ENCODE data around the gene TMEM132E. TPM values are rescaled to one million over a fixed set of nuclear protein-coding genes. Genes with fewer than 3 reads are reported as not detected.

Gene TMEM132E
- total RNA-seq, 2 experiments from 2014 or later, result not detected

DNA sequence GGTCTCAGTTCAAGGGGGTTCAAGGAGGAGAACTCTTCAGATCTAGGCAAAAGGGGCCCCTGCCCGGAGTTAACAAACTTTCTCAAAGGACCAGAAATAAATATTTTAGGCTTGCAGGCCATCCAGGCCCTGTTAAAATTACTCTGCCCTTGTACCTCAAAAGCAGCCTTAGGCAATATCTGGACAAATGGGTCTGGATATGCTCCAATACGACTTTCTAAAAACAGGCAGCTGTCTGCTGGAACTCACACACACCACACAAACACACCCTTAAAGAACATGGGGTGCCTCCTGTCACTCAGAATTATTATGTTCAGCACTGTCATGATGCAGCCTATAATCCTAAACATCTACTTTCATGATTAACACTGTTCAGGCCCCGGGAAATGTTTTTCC is 75.5 kb downstream of the TMEM132E start:
- Mint-ChIP-seq H3K9me3 (no peaks in the 10 kb centered on the region), H3K27ac (no peak overlapping the region), H3K4me1 (no peaks in the 10 kb centered on the region), H3K27me3 (peaks cover 15% of the 10 kb centered on the region), H3K36me3 (ENCODE audit: low read depth) (no peaks in the 10 kb centered on the region), H3K4me3 (no peak overlapping the region)
- no peak for DNase-seq
- ChIA-PET CTCF (no interaction called here), POLR2A (no interaction called here)

DNA sequence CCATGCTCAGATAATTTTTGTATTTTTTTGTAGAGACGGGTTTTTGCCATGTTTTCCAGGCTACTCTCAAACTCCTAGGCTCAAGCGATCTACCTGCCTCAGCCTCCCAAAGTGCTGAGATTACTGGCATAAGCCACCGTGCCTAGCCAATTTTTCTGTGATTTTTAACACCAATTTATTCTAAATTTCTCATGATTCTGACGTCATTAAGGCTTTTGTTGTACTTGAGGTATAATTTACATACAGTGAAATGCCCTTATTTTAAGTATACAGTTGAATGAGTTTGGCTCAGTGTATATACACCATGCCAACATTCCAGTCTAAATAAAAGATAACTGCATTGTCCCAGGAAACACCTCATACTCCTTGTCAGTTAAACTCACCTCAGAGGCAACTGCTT is 77.4 kb downstream of the TMEM132E start:
- Mint-ChIP-seq H3K4me3 (no peak overlapping the region), H3K4me1 (no peaks in the 10 kb centered on the region), H3K9me3 (no peaks in the 10 kb centered on the region), H3K36me3 (ENCODE audit: low read depth) (no peaks in the 10 kb centered on the region), H3K27ac (no peak overlapping the region), H3K27me3 (peaks cover 15% of the 10 kb centered on the region)
- DNase-seq, result no peak
- POLR2A ChIA-PET, result no interaction called here
- CTCF ChIA-PET, result no interaction called here

- ChIA-PET CTCF (no interaction called here), POLR2A (no interaction called here)
- no peak for DNase-seq
- H3K4me1 Mint-ChIP-seq, result no peaks in the 10 kb centered on the region
- H3K27me3 Mint-ChIP-seq, result peaks cover 10% of the 10 kb centered on the region
- no peak overlapping the region for H3K4me3 Mint-ChIP-seq
- H3K36me3 Mint-ChIP-seq (ENCODE audit: low read depth), result no peaks in the 10 kb centered on the region
- H3K9me3 Mint-ChIP-seq, result no peaks in the 10 kb centered on the region
- H3K27ac Mint-ChIP-seq, result no peak overlapping the region
Observed at GRCh38 chr17:34658811-34659560, 79.6 kb downstream of the TMEM132E start.

DNA sequence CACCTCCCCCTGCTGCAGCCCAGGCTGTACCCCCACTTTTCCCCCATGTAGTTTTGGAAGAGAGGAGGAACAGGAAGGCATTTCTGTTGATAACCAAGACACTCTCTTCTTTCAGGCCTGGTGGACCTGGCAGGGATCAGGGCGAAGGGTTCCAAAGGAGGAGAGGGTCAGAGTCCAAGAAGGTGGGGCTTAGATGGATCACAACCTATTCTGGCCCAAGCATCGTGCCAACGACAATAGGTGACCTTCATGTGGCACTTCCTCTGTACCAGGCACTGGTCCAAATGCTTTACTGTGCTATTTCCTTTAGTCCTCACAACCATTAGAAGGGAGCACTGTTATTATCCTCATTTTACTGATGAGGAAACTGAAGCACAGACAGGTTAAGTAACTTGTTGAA is 84.3 kb downstream of the TMEM132E start:
- no peak overlapping the region for H3K27ac Mint-ChIP-seq
- ChIA-PET POLR2A (no interaction called here), CTCF (no interaction called here)
- H3K4me1 Mint-ChIP-seq, result no peaks in the 10 kb centered on the region
- no peaks in the 10 kb centered on the region for H3K36me3 Mint-ChIP-seq (ENCODE audit: low read depth)
- H3K4me3 Mint-ChIP-seq, result no peak overlapping the region
- no peak for DNase-seq
- no peaks in the 10 kb centered on the region for H3K9me3 Mint-ChIP-seq
- peaks cover 5% of the 10 kb centered on the region for H3K27me3 Mint-ChIP-seq

GRCh38 chr17:34665150-34665806 is 85.9 kb downstream of the TMEM132E start:
- no peak for DNase-seq
- CTCF ChIA-PET, result no interaction called here
- Mint-ChIP-seq H3K4me3 (no peak overlapping the region), H3K9me3 (no peaks in the 10 kb centered on the region), H3K4me1 (no peaks in the 10 kb centered on the region), H3K27me3 (peaks cover 5% of the 10 kb centered on the region), H3K36me3 (ENCODE audit: low read depth) (no peaks in the 10 kb centered on the region), H3K27ac (no peak overlapping the region)
- POLR2A ChIA-PET, result no interaction called here

DNA sequence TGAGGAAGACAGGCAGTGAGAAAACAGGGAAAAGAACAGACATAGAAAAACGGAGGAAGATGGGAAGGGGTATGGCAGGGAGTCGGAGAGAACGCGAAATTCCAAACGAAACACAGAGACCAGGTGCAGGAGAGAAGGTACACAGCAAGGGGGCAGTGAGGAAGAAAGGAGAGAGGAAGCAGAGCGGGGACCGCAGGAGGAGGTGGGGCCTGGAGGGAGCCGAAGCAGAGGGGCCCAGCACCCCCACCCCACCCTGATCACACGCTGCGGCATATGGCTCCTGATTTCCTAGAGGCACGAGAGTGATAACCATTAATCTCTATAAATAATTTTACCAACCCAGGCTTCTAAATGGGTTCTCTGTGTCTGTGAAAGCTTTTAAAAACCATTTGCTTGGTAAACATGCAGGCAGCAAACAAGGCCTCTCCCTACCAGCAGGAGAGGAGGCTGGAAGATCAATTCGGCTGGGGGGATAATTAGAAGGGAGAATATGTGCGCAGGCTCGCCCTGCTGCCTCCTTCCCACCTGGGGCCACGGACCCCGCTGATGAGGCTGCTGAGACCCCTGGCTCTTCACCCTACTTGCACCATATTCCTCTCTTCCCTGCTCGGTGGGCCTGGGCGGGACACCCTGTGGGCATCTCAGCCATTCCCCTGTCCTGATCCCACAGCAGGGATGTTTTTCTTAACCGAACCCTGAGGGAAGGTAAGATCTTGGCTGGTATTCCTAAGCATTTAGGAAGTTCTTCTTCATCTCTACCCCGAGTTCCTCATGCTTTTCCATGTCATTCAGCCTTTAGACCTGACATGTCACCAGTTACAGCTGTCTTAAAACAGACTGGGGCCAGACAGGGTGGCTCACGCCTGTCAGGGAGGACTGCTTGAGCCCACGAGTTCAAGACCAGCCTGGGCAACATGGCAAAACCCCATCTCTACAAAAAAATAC is 86.7 kb downstream of the TMEM132E start:
- no peak for DNase-seq
- Mint-ChIP-seq H3K27me3 (peaks cover 3% of the 10 kb centered on the region), H3K36me3 (ENCODE audit: low read depth) (no peaks in the 10 kb centered on the region), H3K4me3 (no peak overlapping the region), H3K4me1 (no peaks in the 10 kb centered on the region), H3K27ac (no peak overlapping the region), H3K9me3 (no peaks in the 10 kb centered on the region)
- CTCF ChIA-PET, result no interaction called here
- POLR2A ChIA-PET, result no interaction called here

- DNase-seq, result no peak
- Mint-ChIP-seq H3K4me1 (no peaks in the 10 kb centered on the region), H3K27ac (no peak overlapping the region), H3K9me3 (no peaks in the 10 kb centered on the region), H3K36me3 (ENCODE audit: low read depth) (no peaks in the 10 kb centered on the region), H3K27me3 (peaks cover 3% of the 10 kb centered on the region), H3K4me3 (no peak overlapping the region)
- ChIA-PET CTCF (no interaction called here), POLR2A (no interaction called here)
Observed at GRCh38 chr17:34667656-34668055, 88.3 kb downstream of the TMEM132E start.

DNA sequence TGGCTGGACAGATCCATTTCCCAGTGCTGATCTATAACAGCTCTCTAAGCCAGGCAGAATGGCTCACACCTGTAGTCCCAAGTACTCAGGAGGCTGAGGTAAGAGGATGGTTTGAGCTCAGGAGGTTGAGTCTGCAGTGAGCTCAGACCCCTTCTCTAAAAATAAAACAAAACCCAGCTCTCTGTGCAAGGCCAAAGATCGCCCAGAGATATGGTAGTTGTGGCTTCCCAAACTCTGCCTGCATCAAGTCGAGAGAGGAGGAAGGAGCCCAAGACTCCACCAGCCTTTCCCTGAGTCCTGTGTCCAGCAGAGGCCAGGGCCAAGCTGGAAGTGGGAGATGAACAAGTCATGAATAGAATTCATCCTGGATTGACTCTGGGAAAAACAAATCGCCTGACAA is 88.8 kb downstream of the TMEM132E start:
- H3K4me3 Mint-ChIP-seq, result no peak overlapping the region
- H3K4me1 Mint-ChIP-seq, result no peaks in the 10 kb centered on the region
- no peak for DNase-seq
- ChIA-PET POLR2A (no interaction called here), CTCF (no interaction called here)
- H3K36me3 Mint-ChIP-seq (ENCODE audit: low read depth), result no peaks in the 10 kb centered on the region
- H3K9me3 Mint-ChIP-seq, result no peaks in the 10 kb centered on the region
- H3K27me3 Mint-ChIP-seq, result peaks cover 3% of the 10 kb centered on the region
- no peak overlapping the region for H3K27ac Mint-ChIP-seq

DNA sequence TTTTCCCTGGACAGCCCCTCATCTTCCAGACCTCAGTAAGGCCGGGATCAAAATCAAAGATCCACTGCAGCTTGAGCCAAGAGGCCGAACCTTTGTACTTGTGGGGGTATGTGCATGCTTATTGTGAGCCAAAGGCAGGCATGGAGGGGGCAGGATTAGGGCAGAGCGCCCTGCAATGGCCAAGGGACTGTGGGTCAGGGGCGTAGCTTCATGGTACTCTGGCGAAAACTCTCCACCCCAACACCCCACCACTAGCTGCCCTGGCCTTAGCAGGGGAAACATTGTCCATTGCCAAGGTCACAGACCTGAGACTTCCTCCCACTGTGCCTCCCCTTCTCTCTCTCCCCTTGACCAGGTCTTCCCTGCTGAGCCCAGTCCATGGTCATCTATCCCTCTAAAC is 90.1 kb downstream of the TMEM132E start:
- CTCF ChIA-PET, result no interaction called here
- DNase-seq, result no peak
- Mint-ChIP-seq H3K4me3 (no peak overlapping the region), H3K4me1 (no peaks in the 10 kb centered on the region), H3K9me3 (no peaks in the 10 kb centered on the region), H3K36me3 (ENCODE audit: low read depth) (no peaks in the 10 kb centered on the region), H3K27me3 (peaks cover 3% of the 10 kb centered on the region), H3K27ac (no peak overlapping the region)
- POLR2A ChIA-PET, result no interaction called here

DNA sequence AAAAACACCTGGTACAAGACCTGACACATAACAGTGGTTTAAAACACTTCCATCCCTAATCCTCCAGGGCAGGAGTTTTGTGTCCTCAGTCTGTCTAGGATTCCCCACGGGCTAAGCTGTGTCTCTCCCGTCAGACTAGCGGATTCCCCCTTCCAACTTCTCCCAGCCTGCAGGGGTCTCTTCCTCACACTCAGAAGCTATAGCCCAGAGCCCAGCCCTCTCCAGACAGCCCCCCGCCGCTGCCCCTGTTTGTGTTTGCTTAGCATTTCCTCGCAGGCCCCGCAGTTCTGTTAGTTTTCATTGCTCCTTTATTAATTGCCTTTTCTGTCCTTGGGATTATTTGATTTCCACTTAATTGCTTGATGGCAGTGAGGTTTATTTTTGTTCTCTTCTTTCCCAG is 91.2 kb downstream of the TMEM132E start:
- DNase-seq, result no peak
- POLR2A ChIA-PET, result no interaction called here
- peaks cover 3% of the 10 kb centered on the region for H3K27me3 Mint-ChIP-seq
- no peaks in the 10 kb centered on the region for H3K9me3 Mint-ChIP-seq
- no peaks in the 10 kb centered on the region for H3K36me3 Mint-ChIP-seq (ENCODE audit: low read depth)
- H3K27ac Mint-ChIP-seq, result no peak overlapping the region
- no peaks in the 10 kb centered on the region for H3K4me1 Mint-ChIP-seq
- no peak overlapping the region for H3K4me3 Mint-ChIP-seq
- CTCF ChIA-PET, result no interaction called here

- Mint-ChIP-seq H3K27ac (no peak overlapping the region), H3K4me3 (no peak overlapping the region), H3K4me1 (no peaks in the 10 kb centered on the region), H3K36me3 (ENCODE audit: low read depth) (no peaks in the 10 kb centered on the region), H3K9me3 (no peaks in the 10 kb centered on the region), H3K27me3 (peaks cover 3% of the 10 kb centered on the region)
- no peak for DNase-seq
- ChIA-PET CTCF (no interaction called here), POLR2A (no interaction called here)
Observed at GRCh38 chr17:34671191-34671590, 91.8 kb downstream of the TMEM132E start.

GRCh38 chr17:34672176-34672785 is 92.9 kb downstream of the TMEM132E start:
- no peak overlapping the region for H3K4me3 Mint-ChIP-seq
- H3K36me3 Mint-ChIP-seq (ENCODE audit: low read depth), result no peaks in the 10 kb centered on the region
- H3K4me1 Mint-ChIP-seq, result no peaks in the 10 kb centered on the region
- H3K9me3 Mint-ChIP-seq, result no peaks in the 10 kb centered on the region
- no peak for DNase-seq
- no peaks in the 10 kb centered on the region for H3K27me3 Mint-ChIP-seq
- POLR2A ChIA-PET, result no interaction called here
- CTCF ChIA-PET, result no interaction called here
- H3K27ac Mint-ChIP-seq, result no peak overlapping the region

- H3K4me1 Mint-ChIP-seq, result no peaks in the 10 kb centered on the region
- CTCF ChIA-PET, result no interaction called here
- no peak overlapping the region for H3K27ac Mint-ChIP-seq
- H3K9me3 Mint-ChIP-seq, result no peaks in the 10 kb centered on the region
- no peaks in the 10 kb centered on the region for H3K36me3 Mint-ChIP-seq (ENCODE audit: low read depth)
- POLR2A ChIA-PET, result no interaction called here
- DNase-seq, result no peak
- H3K27me3 Mint-ChIP-seq, result no peaks in the 10 kb centered on the region
- no peak overlapping the region for H3K4me3 Mint-ChIP-seq
Observed at GRCh38 chr17:34673516-34673915, 94.1 kb downstream of the TMEM132E start.

All from activated CD4-positive, alpha-beta memory T cell treated with anti-CD3 and anti-CD28 coated beads, Interleukin-2, amount 10 ng/mL, durations not matched to agents 7 days and 5 days (primary cell).